Mesothelial cell of epicardium (in vitro differentiated cells): ENCODE measurements around the gene NXNL1. TPM values are rescaled to one million over a fixed set of nuclear protein-coding genes. Genes with fewer than 3 reads are reported as not detected.

Experiments used
- DNase-seq, 2 experiments: peaks; one replicate each; pipeline ENCODE4 v3.0.0; 2021; ENCODE audit warnings: low spot score in 2 of 2; ENCODE audit not compliant: unreplicated experiment in 2 of 2
- H3K27ac Mint-ChIP-seq: 2 replicates; pipeline ENCODE4 v1.8.0; 2021; ENCODE audit warnings: mixed read lengths
- H3K27me3 Mint-ChIP-seq: 2 replicates; pipeline ENCODE4 v1.8.0; 2021; ENCODE audit warnings: low read depth, mixed read lengths
- H3K36me3 Mint-ChIP-seq: 2 replicates; pipeline ENCODE4 v1.8.0; 2021; ENCODE audit warnings: mixed read lengths
- H3K4me1 Mint-ChIP-seq: 2 replicates; pipeline ENCODE4 v1.8.0; 2021; ENCODE audit warnings: mixed read lengths
- H3K4me3 Mint-ChIP-seq: 2 replicates; pipeline ENCODE4 v1.8.0; 2021; ENCODE audit warnings: mild to moderate bottlenecking, moderate library complexity, mixed read lengths
- H3K9me3 Mint-ChIP-seq: 2 replicates; pipeline ENCODE4 v1.8.0; 2021; ENCODE audit warnings: mixed read lengths
- CTCF ChIP-seq: fragments of 200-600 bp; sonication (generic); IDR thresholded peaks from one replicate; pipeline ENCODE4 v1.5.0; 2021; ENCODE audit warnings: antibody characterized with exemption; ENCODE audit not compliant: unreplicated experiment
- total RNA-seq: library from RNA; stranded (reverse); gene quantifications from 3 replicates; pipeline ENCODE4 v1.2.1, GENCODE V29; 2021

Gene NXNL1
- total RNA-seq, 1 donor from 2014 or later = not detected

- TF ChIP-seq CTCF = no peak
- H3K4me1 Mint-ChIP-seq = peaks cover 18% of the 10 kb centered on the region
- H3K4me3 Mint-ChIP-seq = no peak overlapping the region
- no peaks in the 10 kb centered on the region for H3K36me3 Mint-ChIP-seq
- no peak overlapping the region for H3K27ac Mint-ChIP-seq
- H3K27me3 Mint-ChIP-seq = no peaks in the 10 kb centered on the region
- no peaks in the 10 kb centered on the region for H3K9me3 Mint-ChIP-seq
- no peak for DNase-seq
Observed at GRCh38 chr19:17467471-17468301, 7.0 kb upstream of the NXNL1 start.

GRCh38 chr19:17466487-17466850 is 5.7 kb upstream of the NXNL1 start:
- no peak overlapping the region for H3K27ac Mint-ChIP-seq
- H3K9me3 Mint-ChIP-seq = no peaks in the 10 kb centered on the region
- DNase-seq = no peak
- no peaks in the 10 kb centered on the region for H3K36me3 Mint-ChIP-seq
- H3K4me1 Mint-ChIP-seq = peaks cover 18% of the 10 kb centered on the region
- no peak for TF ChIP-seq CTCF
- H3K27me3 Mint-ChIP-seq = no peaks in the 10 kb centered on the region
- H3K4me3 Mint-ChIP-seq = no peak overlapping the region

GRCh38 chr19:17458970-17459369 is 1.8 kb downstream of the NXNL1 start:
- no peak overlapping the region for H3K27ac Mint-ChIP-seq
- H3K27me3 Mint-ChIP-seq = peaks cover 36% of the 10 kb centered on the region
- DNase-seq = no peak
- no peak for TF ChIP-seq CTCF
- H3K36me3 Mint-ChIP-seq = no peaks in the 10 kb centered on the region
- peaks cover 6% of the 10 kb centered on the region for H3K4me1 Mint-ChIP-seq
- H3K4me3 Mint-ChIP-seq = no peak overlapping the region
- no peaks in the 10 kb centered on the region for H3K9me3 Mint-ChIP-seq

GRCh38 chr19:17457616-17458015 is 3.1 kb downstream of the NXNL1 start:
- H3K27me3 Mint-ChIP-seq = peaks cover 44% of the 10 kb centered on the region
- peaks cover 9% of the 10 kb centered on the region for H3K4me1 Mint-ChIP-seq
- H3K4me3 Mint-ChIP-seq = no peak overlapping the region
- no peak overlapping the region for H3K27ac Mint-ChIP-seq
- no peaks in the 10 kb centered on the region for H3K9me3 Mint-ChIP-seq
- no peak for DNase-seq
- no peaks in the 10 kb centered on the region for H3K36me3 Mint-ChIP-seq
- no peak for TF ChIP-seq CTCF

GRCh38 chr19:17456127-17456526 is 4.6 kb downstream of the NXNL1 start:
- Mint-ChIP-seq H3K4me1 (peaks cover 9% of the 10 kb centered on the region), H3K27me3 (peaks cover 44% of the 10 kb centered on the region), H3K27ac (no peak overlapping the region), H3K4me3 (no peak overlapping the region), H3K9me3 (no peaks in the 10 kb centered on the region), H3K36me3 (no peaks in the 10 kb centered on the region)
- DNase-seq = no peak
- TF ChIP-seq CTCF = no peak
